Thymus (tissue), 11 donors: Measurements from ENCODE around the gene MED12L. TPM values are rescaled to one million over a fixed set of nuclear protein-coding genes. Genes with fewer than 3 reads are reported as not detected.

Source experiments
- DNase-seq, 9 donors: peaks; one replicate each; pipeline ENCODE4 v3.0.0-alpha.2; 2013; ENCODE audit warnings: low spot score in 9 of 9, low read depth in 6 of 9, missing footprints in 1 of 9
- H3K27ac ChIP-seq, 2 donors: one replicate each; pipeline ENCODE4 v1.5.1; 2013; ENCODE audit warnings: control low read depth in 1 of 2, low read depth in 1 of 2, low read length in 1 of 2, mild to moderate bottlenecking in 1 of 2, moderate library complexity in 1 of 2
- H3K27me3 ChIP-seq, 2 donors: one replicate each; pipeline ENCODE4 v1.5.1; 2013; ENCODE audit warnings: low read length in 1 of 2; ENCODE audit not compliant: control insufficient read depth in 2 of 2, insufficient read depth in 1 of 2
- H3K36me3 ChIP-seq, 2 donors: one replicate each; pipeline ENCODE4 v1.5.1; 2013; ENCODE audit warnings: low read length in 1 of 2, mild to moderate bottlenecking in 1 of 2, moderate library complexity in 1 of 2; ENCODE audit not compliant: control insufficient read depth in 2 of 2, insufficient read depth in 2 of 2
- H3K4me1 ChIP-seq, 2 donors: one replicate each; pipeline ENCODE4 v1.5.1; 2013; ENCODE audit warnings: low read length in 2 of 2; ENCODE audit not compliant: control insufficient read depth in 2 of 2, insufficient read depth in 2 of 2
- H3K4me3 ChIP-seq, 2 donors: one replicate each; pipeline ENCODE4 v1.5.1; 2013; ENCODE audit warnings: low read length in 2 of 2, control low read depth in 1 of 2, mild to moderate bottlenecking in 1 of 2
- H3K9me3 ChIP-seq, 2 donors: one replicate each; pipeline ENCODE4 v1.5.1; 2013; ENCODE audit warnings: low read length in 1 of 2, mild to moderate bottlenecking in 1 of 2; ENCODE audit not compliant: control insufficient read depth in 2 of 2, insufficient read depth in 1 of 2
- WGBS: extraction: QIAGEN DNeasy Blood & Tissue Kit; methylation state at CpG from one replicate; pipeline ENCODE4 v1.1.7; 2013; 5-methylcytosine and 5-hydroxymethylcytosine counted together
- polyA plus RNA-seq: library from polyadenylated mRNA; stranded (reverse); fragments of 200-250 nt; gene quantifications from one replicate; pipeline ENCODE4 v1.2.3, GENCODE V29; 2013
- total RNA-seq: library from RNA; stranded (reverse); fragments of 120-200 nt; gene quantifications from one replicate; pipeline ENCODE4 v1.2.4, GENCODE V29; 2013
- donor health status: healthy.

MED12L gene
- total and polyA plus RNA-seq, 2 donors: 0.30 to 1.7 TPM

GRCh38 chr3:151425627-151426340 lies 340.3 kb downstream of the MED12L start:
- Histone ChIP-seq H3K4me3 (no peak overlapping the region), H3K9me3 (no peaks in the 10 kb centered on the region), H3K27me3 (no peaks in the 10 kb centered on the region), H3K36me3 (no peaks in the 10 kb centered on the region), H3K27ac (no peak overlapping the region), H3K4me1 (no peaks in the 10 kb centered on the region)
- peak in 1 of 9 donors; percentile 9 for DNase-seq
- 91% methylated on average over 4 of the region's 4 CpGs for WGBS

GRCh38 chr3:151426341-151426657 lies 340.8 kb downstream of the MED12L start:
- Histone ChIP-seq H3K4me1 (no peaks in the 10 kb centered on the region), H3K27me3 (no peaks in the 10 kb centered on the region), H3K27ac (no peak overlapping the region), H3K9me3 (no peaks in the 10 kb centered on the region), H3K36me3 (no peaks in the 10 kb centered on the region), H3K4me3 (no peak overlapping the region)
- no peak for DNase-seq

- H3K27ac ChIP-seq: no peak overlapping the region
- H3K36me3 ChIP-seq: no peaks in the 10 kb centered on the region
- WGBS: 99% methylated on average over 2 of the region's 2 CpGs
- no peaks in the 10 kb centered on the region for H3K27me3 ChIP-seq
- H3K4me3 ChIP-seq: no peak overlapping the region
- no peak for DNase-seq
- H3K9me3 ChIP-seq: no peaks in the 10 kb centered on the region
- H3K4me1 ChIP-seq: no peaks in the 10 kb centered on the region
Measured at GRCh38 chr3:151428386-151428785, 342.9 kb downstream of the MED12L start.

GRCh38 chr3:151430821-151431484 lies 345.5 kb downstream of the MED12L start:
- Histone ChIP-seq H3K4me3 (no peak overlapping the region), H3K9me3 (no peaks in the 10 kb centered on the region), H3K36me3 (no peaks in the 10 kb centered on the region), H3K4me1 (no peaks in the 10 kb centered on the region), H3K27ac (no peak overlapping the region), H3K27me3 (no peaks in the 10 kb centered on the region)
- WGBS: 97% methylated on average over 5 of the region's 5 CpGs
- no peak for DNase-seq

- DNase-seq: no peak
- Histone ChIP-seq H3K4me1 (no peaks in the 10 kb centered on the region), H3K27ac (no peak overlapping the region), H3K27me3 (no peaks in the 10 kb centered on the region), H3K36me3 (no peaks in the 10 kb centered on the region), H3K9me3 (no peaks in the 10 kb centered on the region), H3K4me3 (no peak overlapping the region)
- 94% methylated on average over 3 of the region's 3 CpGs for WGBS
Measured at GRCh38 chr3:151431940-151432339, 346.5 kb downstream of the MED12L start.

GRCh38 chr3:151432616-151433372 lies 347.3 kb downstream of the MED12L start:
- Histone ChIP-seq H3K27ac (no peak overlapping the region), H3K9me3 (no peaks in the 10 kb centered on the region), H3K4me1 (no peaks in the 10 kb centered on the region), H3K27me3 (no peaks in the 10 kb centered on the region), H3K36me3 (no peaks in the 10 kb centered on the region), H3K4me3 (no peak overlapping the region)
- 96% methylated on average over 7 of the region's 7 CpGs for WGBS
- DNase-seq: no peak

- 96% methylated on average over 1 of the region's 1 CpG for WGBS
- H3K27ac ChIP-seq: no peak overlapping the region
- no peak for DNase-seq
- no peaks in the 10 kb centered on the region for H3K36me3 ChIP-seq
- no peaks in the 10 kb centered on the region for H3K4me1 ChIP-seq
- no peaks in the 10 kb centered on the region for H3K9me3 ChIP-seq
- no peaks in the 10 kb centered on the region for H3K27me3 ChIP-seq
- no peak overlapping the region for H3K4me3 ChIP-seq
Measured at GRCh38 chr3:151434151-151434890, 348.9 kb downstream of the MED12L start.

GRCh38 chr3:151436675-151437446 lies 351.4 kb downstream of the MED12L start:
- Histone ChIP-seq H3K4me3 (no peak overlapping the region), H3K4me1 (no peaks in the 10 kb centered on the region), H3K27ac (no peak overlapping the region), H3K27me3 (no peaks in the 10 kb centered on the region), H3K36me3 (no peaks in the 10 kb centered on the region), H3K9me3 (no peaks in the 10 kb centered on the region)
- no peak for DNase-seq
- 98% methylated on average over 8 of the region's 8 CpGs for WGBS
